CD4-positive, alpha-beta T cell treated with Interleukin-17A for 1 hour (primary cell): ENCODE results near the gene EYA2.

Source experiments
- DNase-seq: peaks from one replicate; pipeline ENCODE4 v3.0.0-alpha.2; 2020

The EYA2 gene

GRCh38 chr20:47042464-47042863 is 147.8 kb downstream of the EYA2 start:
- no peak for DNase-seq

- no peak for DNase-seq
Observed at GRCh38 chr20:47043086-47043485, 148.4 kb downstream of the EYA2 start.

- DNase-seq: no peak
Observed at GRCh38 chr20:47044938-47045337, 150.3 kb downstream of the EYA2 start.

GRCh38 chr20:47048054-47048453 is 153.4 kb downstream of the EYA2 start:
- no peak for DNase-seq

GRCh38 chr20:47049771-47050170 is 155.1 kb downstream of the EYA2 start:
- no peak for DNase-seq

- no peak for DNase-seq
Observed at GRCh38 chr20:47050996-47051395, 156.4 kb downstream of the EYA2 start.

GRCh38 chr20:47051936-47052526 is 157.4 kb downstream of the EYA2 start:
- DNase-seq: no peak

GRCh38 chr20:47054506-47054905 is 159.9 kb downstream of the EYA2 start:
- DNase-seq: no peak

GRCh38 chr20:47054945-47055344 is 160.3 kb downstream of the EYA2 start:
- no peak for DNase-seq

- no peak for DNase-seq
Observed at GRCh38 chr20:47055699-47056369, 161.2 kb downstream of the EYA2 start.

- no peak for DNase-seq
Observed at GRCh38 chr20:47057661-47058060, 163.0 kb downstream of the EYA2 start.

GRCh38 chr20:47058236-47058635 is 163.6 kb downstream of the EYA2 start:
- DNase-seq: no peak

GRCh38 chr20:47059536-47059935 is 164.9 kb downstream of the EYA2 start:
- no peak for DNase-seq

GRCh38 chr20:47061549-47061948 is 166.9 kb downstream of the EYA2 start:
- DNase-seq: no peak

GRCh38 chr20:47062226-47062890 is 167.7 kb downstream of the EYA2 start:
- DNase-seq: no peak

- DNase-seq: no peak
Observed at GRCh38 chr20:47063407-47063806, 168.8 kb downstream of the EYA2 start.

GRCh38 chr20:47063808-47064207 is 169.2 kb downstream of the EYA2 start:
- no peak for DNase-seq

- DNase-seq: no peak
Observed at GRCh38 chr20:47066484-47067270, 172.0 kb downstream of the EYA2 start.

- DNase-seq: no peak
Observed at GRCh38 chr20:47067776-47068175, 173.1 kb downstream of the EYA2 start.

- DNase-seq: no peak
Observed at GRCh38 chr20:47070176-47070575, 175.5 kb downstream of the EYA2 start.

GRCh38 chr20:47071646-47072185 is 177.1 kb downstream of the EYA2 start:
- DNase-seq: no peak

GRCh38 chr20:47073766-47074475 is 179.3 kb downstream of the EYA2 start:
- DNase-seq: no peak

- no peak for DNase-seq
Observed at GRCh38 chr20:47075263-47075662, 180.6 kb downstream of the EYA2 start.
